Measurements from ENCODE around the gene KCNH2. TPM values are rescaled to one million over a fixed set of nuclear protein-coding genes. Genes with fewer than 3 reads are reported as not detected.

The KCNH2 gene
- total and polyA plus RNA-seq, 2 of the 13 experiments (the other 11 are each of a cell fraction or from before 2014, with no cell fraction given) = 0.09 to 0.11 TPM

GRCh38 chr7:151009327-151010036, 31.4 kb upstream of the KCNH2 start (continued):
- peak; percentile 54; the same call in 1 of the 2 replicates for TF ChIP-seq RAD21 (CRISPR knock-in tag; IDR thresholded peaks at IDR 0.05)
- no peak for TF ChIP-seq ZNF773 (CRISPR knock-in tag; IDR thresholded peaks at IDR 0.05; ENCODE audit: borderline replicate concordance)
- no peak for TF ChIP-seq ZNF713 (CRISPR knock-in tag; IDR thresholded peaks at IDR 0.05)
- TF ChIP-seq MIER3 (CRISPR knock-in tag; IDR thresholded peaks at IDR 0.05; ENCODE audit: borderline replicate concordance) = no peak
- no peak for TF ChIP-seq ZNF605 (CRISPR knock-in tag; IDR thresholded peaks at IDR 0.05)
- TF ChIP-seq ZNF652 (CRISPR knock-in tag; IDR thresholded peaks at IDR 0.05; ENCODE audit: borderline replicate concordance, low read depth) = no peak
- 0 out of 2 replicates have a peak, but pooled peaks have one; percentile 15 for TF ChIP-seq ZNF501 (CRISPR knock-in tag; IDR thresholded peaks at IDR 0.05)
- TF ChIP-seq ZNF784 (CRISPR knock-in tag; IDR thresholded peaks at IDR 0.05; ENCODE audit: borderline replicate concordance) = no peak
- no peak for TF ChIP-seq IKZF4 (CRISPR knock-in tag; IDR thresholded peaks at IDR 0.05; ENCODE audit: borderline replicate concordance, low read depth, not compliant biosample characterization)
- TF ChIP-seq ZBTB25 (CRISPR knock-in tag; IDR thresholded peaks at IDR 0.05) = no peak
- TF ChIP-seq PCBP1 (IDR thresholded peaks at IDR 0.05; ENCODE audit: borderline replicate concordance, low read depth, low read length) = no peak
- no peak for TF ChIP-seq ZNF816 (CRISPR knock-in tag; IDR thresholded peaks at IDR 0.05; ENCODE audit: borderline replicate concordance)
- TF ChIP-seq STAT5B (CRISPR knock-in tag; IDR thresholded peaks at IDR 0.05) = no peak
- no peak for TF ChIP-seq GLMP (CRISPR knock-in tag; IDR thresholded peaks at IDR 0.05; ENCODE audit: borderline replicate concordance)
- no peak for TF ChIP-seq ZNF18 (CRISPR knock-in tag; IDR thresholded peaks at IDR 0.05; ENCODE audit: insufficient replicate concordance)
- TF ChIP-seq SIN3B (IDR thresholded peaks at IDR 0.05; ENCODE audit: low read length) = no peak
- peak; percentile 5 for TF ChIP-seq ASH2L (IDR thresholded peaks at IDR 0.05; ENCODE audit: insufficient read length, low read depth, low read length)
- TF ChIP-seq REL (CRISPR knock-in tag; conservative IDR thresholded peaks at IDR 0.05) = no peak
- no peak for TF ChIP-seq PPARG (CRISPR knock-in tag; conservative IDR thresholded peaks at IDR 0.05)
- no peak for TF ChIP-seq CENPT (CRISPR knock-in tag; IDR thresholded peaks at IDR 0.05; ENCODE audit: low read depth)
- TF ChIP-seq HMGXB4 (CRISPR knock-in tag; IDR thresholded peaks at IDR 0.05; ENCODE audit: borderline replicate concordance in 1 of 2, low read depth in 1 of 2) = peak in 1 of 2 experiments; percentile 37; a peak in 1 of 4 replicates
- TF ChIP-seq ZFP36 (IDR thresholded peaks at IDR 0.05; ENCODE audit: borderline replicate concordance, low read depth, low read length, partially characterized antibody) = no peak

Data from HepG2 (cell line).